SIG-M5 (cell line): Measurements from ENCODE around the gene CLDN22.

Source experiments
- DNase-seq: peaks from one replicate; lab custom pipeline; 2025; lab: John Stamatoyannopoulos, UW

Gene CLDN22

DNA sequence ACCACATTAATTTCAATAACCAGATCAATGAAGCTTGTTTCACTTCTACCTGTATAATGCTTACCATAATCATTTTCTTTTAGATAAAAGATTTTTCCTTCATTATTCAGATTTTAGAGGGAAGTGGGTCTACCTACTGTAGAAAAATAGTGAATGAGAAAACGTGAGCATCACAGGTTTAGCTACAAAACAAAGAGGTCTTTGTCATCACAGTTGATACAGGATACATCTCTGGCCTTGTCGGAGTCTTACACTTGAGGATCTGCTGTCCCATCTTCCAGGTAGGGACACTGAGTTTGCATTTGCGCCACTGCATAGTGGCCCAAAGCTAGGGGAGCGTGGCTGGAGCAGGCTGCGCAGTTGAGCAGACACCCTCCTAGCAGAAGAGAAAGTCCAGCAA is 1.4 kb upstream of the CLDN22 start:
- no peak for DNase-seq

DNA sequence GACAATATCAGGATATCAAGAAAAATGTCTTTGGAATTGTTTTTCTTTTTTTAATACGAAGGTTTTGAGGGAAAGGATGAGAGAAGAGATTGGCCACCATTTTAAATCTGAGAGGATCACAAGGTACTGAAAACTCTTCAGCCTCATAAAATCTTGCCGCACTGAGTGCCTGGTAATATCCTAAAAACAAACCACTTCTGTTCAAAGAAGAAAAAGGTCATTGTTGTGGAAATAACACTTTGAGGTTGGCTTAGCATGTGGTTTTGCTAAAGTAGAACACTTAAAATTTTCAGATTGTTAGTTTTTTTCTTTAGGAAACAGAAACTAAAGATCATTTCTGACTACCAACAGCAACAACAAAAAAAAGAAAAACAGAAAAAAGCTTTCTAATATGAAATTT is 1.0 kb upstream of the CLDN22 start:
- DNase-seq, result no peak

DNA sequence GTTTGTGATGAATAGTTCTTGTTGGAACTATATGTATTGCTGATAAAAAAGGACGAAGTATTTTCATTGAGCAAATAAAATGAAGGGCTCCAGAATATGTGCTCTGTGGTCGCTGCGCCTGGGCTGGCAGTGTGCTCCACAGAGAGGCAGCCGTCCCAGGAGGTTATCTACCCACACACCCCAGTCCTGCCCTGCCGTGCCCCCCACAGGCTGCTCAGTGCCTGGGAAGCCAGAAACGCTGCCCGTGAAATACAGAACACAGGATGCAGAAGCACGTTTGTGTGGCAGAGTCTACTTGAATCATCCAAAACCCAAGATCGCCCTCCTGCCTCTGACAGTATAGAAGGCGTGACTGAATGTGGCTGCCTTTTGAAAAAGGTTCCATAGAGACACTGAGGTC is 1.4 kb downstream of the CLDN22 start:
- no peak for DNase-seq

DNA sequence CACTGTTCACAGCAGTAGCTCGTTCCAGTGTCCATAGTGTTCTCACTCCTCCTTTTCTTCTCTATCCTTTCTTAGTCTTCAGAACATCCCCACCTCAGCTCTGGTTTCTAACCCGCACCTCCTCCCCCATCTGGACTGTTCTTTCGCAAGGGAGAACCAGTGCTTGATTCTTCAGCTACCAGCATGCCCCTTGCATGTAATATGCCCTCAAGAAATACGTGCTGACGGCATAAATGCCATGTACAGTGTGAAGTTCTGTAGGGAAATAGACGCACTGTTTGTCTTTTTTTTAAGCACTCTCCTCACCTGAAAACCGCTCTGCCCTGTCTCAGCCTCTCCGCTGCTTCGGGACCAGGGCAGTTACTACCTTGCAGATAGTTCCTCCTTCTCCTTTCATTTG is 5.3 kb downstream of the CLDN22 start:
- no peak for DNase-seq

DNA sequence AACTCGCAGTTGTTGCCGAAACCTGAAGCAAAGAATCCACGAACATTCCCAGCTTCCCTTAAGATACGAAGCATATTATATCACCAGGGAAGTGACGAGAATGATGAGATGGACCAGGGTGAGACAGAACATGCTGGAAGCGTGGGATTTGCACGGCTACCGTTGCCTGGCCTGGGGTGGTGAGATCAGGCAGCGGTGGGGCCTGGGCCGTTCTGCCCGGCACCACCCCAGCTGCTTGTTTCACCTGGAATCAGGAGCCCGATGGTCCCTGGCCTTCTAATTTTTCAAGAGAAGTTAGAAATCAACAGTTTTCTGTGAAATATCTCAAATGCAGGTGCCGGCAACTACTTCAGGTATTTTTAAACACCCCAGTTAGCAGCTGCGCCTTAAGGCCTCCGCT is 5.7 kb downstream of the CLDN22 start:
- DNase-seq, result no peak

DNA sequence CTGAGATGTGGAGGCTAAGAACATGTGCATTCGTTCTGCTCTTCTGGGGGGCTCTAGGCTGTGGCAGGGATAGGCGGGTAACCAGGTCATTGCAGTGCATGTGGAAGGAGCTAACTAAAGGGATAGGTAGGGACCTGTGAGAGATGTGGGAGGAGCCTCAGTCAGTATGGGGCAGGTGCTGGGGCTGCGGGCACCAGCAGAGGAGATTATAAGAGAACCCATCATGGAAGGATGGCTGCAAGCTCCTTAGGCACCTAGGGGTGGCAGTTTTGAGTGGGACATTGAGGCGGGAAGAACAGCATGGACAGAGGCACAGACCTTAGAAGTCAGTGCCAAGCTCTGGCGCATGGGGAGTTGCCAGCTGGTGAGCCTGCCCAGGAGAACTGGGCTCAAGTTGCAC is 7.2 kb downstream of the CLDN22 start:
- no peak for DNase-seq

DNA sequence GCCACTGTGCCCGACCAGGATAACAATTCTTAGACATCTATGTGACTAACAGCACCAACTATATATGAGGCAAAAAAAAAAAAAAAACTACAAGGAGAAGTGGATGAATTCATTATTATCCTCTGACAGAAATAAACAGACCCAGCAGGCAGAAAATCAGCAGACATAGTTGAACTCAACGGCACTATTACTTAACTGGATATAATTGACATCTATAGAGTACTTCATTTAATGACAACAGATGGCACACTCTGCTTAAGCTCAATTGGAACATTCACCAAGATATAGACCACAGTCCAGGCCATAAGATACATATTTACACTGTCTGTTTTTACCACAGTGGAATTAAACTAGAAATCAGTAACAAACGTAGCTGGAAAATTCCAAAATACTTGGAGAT is 13.3 kb downstream of the CLDN22 start:
- no peak for DNase-seq

DNA sequence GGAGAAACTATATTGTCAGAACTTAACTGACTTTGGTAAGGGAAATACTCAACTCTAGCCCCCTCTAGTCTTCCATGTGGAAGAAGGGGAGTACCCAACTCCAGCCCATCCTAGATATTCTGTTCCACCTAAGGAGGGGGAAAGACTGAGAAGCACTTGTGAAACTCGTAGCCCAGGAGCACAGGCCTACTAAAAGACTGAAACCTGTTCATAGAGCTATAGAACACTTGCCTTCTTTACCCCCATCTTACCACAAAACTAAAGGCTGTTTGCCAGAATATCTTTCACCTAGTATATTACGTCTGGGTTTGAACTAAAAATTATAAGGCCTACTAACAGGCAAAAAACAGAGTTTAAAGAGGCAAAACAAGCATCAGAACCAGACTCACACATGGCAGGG is 15.5 kb downstream of the CLDN22 start:
- DNase-seq, result no peak

DNA sequence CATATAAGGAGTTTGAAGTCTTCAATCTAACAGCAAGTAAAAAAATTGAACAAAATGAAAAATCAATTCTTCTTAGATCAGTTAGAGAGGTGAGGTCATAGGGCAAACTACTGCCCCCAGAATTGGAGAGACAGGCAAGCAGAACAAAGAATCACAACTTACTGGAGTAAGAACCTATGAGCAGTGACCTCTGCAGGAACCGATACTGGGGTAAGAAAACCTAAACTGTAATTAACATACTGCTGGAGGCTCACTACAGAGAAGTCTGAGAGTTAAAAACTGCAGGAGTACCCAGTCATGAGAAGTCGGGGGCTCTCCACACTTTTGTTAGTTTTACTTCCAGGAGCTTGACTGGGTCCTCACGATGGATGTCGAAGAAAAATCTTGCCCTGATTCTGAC is 16.0 kb downstream of the CLDN22 start:
- DNase-seq, result no peak

DNA sequence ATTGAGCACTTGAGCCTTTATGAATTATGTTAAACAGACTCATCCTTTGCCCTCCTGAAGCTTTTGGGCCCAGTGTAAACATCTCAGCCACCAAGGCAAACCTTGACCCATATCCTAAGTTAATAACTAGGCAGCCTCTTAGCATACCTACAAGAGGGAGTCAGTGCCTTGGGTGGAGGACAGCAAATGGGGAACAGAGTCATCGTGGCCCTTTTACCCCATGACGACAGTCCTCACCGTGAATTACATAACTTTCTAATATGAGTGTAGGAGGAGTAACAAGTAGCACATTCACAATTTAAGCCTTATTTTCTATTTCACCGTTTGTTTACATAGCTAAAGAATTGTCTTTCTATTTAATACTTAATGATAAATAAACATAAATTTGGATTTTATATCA is 16.8 kb downstream of the CLDN22 start:
- DNase-seq, result no peak

DNA sequence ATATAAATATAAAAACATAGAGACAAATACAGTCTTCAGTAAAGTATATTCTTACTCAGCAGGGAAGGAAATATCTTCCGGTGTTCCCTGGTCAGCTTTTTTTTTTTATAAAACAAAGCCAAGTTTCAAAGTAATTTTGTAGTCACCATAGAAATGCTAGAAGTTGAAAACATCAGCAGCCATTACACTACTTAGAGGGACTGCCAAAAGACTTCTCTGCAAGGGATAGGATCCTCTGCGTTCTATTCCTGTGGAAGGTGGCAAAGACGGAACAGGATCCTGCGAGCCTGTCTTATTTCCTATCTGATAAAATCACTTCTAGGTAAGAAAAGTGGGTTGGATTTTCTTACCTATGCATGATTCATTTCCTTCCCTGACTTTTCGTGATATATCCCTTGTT is 19.4 kb downstream of the CLDN22 start:
- DNase-seq, result no peak

DNA sequence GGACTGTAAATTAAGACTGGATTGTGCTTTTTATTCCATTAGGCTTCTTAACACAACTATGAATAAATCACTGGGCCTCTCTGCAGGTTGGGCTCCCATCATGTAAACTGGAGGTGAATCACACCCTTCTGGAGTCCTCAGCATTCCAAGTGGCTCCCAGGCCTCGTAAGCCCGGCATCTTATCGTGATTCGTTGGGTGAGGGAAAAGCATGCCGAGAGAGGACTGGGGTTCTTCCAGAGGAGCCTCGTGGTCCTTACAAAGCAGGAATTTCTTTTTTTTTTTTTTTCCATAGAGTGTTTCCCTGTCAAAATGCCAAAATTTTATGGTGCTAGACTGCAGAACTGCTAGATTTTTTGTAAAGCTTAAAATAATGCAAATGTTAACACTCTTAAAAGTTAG is 20.0 kb downstream of the CLDN22 start:
- DNase-seq, result no peak

DNA sequence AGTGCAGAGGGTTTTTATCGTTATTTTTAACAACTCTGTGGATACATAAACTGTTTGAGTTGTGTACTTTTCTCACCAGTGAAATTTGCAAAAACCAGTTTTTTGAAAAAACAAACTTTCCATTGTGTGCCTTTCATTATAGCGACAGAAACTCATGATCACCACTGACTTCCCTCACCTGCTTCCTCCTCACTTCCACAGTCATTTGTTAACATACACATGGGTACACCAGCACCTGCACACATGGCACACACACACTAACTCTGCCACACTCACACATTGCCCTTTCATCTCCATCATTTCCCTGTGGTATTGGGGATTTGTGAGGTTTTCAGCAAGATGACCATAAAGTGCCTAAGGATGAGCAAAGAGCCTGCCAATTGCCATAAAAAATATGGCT is 20.6 kb downstream of the CLDN22 start:
- DNase-seq, result no peak

DNA sequence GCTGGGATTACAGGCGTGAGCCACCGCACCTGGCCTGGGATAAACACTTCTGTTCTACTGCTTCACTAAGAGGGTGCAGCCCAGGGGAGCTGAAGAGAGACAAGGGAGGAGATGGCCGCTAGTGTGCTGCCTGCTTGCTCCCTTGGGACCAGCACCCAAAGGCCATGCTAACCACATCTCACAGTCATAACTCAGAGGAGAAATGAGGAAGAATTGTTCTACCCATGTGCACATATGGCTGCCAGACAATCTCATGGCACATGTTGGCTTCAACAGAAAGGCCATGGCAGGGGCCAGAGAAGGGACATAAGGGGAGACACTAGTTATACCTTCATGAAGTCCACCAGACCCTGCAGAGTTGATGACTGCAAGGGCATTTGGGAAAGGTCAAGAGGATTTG is 22.4 kb downstream of the CLDN22 start:
- DNase-seq, result no peak

DNA sequence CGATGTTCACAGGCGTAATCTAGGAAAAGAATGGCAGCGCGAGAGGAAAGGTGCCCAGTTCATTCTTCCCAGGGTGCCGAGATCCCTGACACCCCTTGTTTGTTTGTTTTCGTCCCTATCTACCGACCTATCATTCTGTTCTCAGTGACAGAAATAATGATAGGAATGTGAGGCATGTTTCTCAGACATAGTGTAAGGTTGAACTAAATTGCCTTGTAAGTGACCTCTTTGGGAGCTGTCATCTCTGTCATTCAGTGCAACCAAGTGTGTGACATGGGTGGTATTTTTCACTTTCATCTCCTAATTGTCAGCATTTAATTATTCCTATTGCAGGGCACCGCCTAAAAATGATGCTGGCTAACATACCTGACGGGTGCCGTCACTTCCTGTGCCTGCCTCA is 24.4 kb downstream of the CLDN22 start:
- no peak for DNase-seq

DNA sequence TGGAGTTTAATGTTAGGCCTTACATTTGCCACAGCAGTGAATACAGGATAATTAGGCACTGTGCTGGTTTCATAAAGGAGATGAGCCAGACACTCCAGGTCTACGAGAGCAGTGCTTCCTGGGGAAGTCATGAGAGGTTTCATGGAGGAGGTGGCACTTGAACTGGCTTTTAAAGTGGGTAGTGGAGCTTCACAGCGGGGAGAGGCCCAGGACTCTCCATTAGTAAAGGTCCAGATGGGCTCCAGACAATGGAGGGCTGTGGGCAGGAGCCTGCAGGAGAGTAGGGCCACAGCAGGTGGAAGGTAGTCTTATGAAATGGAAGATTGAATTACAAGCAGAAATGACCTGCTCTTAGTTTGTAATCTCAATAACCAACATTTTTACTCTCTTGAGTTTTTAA is 29.0 kb downstream of the CLDN22 start:
- DNase-seq, result no peak

DNA sequence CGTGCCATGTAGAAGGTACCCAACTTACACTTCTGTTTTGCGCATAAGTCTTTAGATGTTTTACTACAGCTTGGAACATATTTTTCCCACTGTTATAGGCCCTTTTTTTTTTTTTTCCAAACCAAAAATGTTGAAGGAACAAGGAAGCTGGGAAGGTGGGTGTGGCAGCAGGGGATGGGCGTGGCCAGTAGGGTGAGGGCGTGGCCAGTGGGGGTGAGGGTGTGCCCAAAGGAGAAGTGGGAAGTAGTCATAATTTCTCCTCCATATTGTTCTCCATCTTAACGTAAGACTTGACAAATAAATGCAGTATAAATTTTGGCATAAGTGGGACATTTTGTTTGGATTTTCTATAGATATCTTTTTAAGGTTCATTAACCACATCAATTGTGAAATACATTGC is 30.4 kb downstream of the CLDN22 start:
- no peak for DNase-seq

DNA sequence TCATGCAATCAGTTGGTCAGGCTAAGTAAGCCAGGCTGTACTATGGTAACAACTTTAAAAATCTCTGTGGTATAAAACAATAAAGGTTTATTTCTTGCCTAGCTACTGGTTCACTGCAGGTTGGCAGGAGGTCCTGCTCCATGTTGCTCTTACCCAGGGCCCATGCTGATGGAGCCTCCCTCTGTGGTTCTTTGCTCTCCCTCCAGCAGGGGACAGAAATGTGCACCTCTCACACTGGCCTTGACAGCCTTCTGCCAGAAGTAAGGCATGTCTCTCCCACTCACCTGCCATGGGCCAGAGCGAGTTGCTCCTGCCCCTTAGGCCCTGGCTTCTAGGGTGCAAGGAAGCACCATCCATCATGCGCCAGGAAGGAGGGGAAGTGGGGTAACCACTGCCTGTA is 31.1 kb downstream of the CLDN22 start:
- no peak for DNase-seq

DNA sequence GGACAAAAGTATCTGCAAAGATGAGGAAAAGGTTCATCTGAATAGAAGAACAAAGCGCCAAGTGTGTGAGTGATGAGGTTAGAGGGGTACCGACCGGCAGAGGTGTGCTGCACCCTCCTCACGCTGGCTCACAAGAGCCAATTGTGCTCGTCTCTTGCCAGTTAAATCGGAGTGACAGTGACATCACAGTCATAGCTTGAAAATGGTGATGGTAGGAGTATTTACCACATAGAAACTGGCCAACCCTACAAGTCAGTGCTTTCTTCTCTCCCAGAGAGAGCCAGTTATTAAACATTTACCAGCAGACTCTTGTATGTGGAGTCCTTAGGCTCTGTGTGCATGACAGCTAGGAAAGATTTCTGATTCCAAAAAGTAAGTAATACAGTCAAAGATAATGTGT is 32.4 kb downstream of the CLDN22 start:
- DNase-seq, result no peak

DNA sequence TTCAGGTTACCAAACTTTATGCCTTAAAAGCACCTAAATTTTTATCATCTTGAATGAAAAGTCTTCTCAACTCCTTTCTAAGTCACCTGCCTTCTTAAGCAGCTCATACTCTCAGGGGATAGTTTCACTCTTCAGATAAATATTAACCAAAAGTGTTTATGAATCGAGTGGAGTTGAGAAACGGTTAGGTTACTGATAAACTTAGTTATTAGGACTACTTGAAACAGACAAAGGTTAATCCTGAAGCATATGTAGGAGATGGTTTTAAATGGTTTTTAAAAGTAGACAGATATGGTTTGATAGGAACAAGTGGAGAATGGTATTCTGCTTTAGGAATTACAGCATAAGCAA is 32.8 kb downstream of the CLDN22 start:
- DNase-seq, result no peak

DNA sequence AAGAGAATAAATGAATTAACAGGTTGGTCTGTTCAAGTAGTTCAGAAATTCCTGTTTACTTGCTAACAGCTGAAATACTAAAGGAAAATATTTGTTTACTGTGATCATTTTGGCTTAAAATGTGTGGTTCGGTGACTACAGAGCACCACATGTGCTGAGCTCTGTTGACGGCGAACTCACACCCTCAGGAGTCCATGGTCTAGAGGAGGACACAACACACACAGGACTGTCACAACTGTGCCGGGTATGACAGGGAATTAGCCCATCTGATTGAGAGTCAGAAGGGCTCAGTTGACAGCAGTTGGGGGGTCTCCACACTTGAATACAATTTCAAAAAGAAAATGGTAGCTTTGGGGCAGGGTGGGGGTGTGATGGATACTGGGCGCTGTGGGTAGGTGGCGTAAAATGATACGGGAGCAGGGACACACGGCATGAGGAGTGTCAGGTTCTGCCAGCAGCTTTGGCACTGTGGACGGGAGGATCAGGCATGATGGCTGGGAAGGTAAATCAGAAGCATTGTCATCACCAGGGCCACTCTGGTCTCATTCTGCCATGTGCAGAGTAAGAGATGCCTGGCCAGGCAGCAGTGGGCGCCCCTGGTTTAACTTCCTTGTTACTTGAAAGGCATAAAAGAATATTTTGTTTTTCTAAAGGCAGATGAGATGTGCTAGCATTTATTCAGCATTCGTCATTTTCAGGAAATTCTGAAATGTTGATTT is 33.3 kb downstream of the CLDN22 start:
- no peak for DNase-seq

DNA sequence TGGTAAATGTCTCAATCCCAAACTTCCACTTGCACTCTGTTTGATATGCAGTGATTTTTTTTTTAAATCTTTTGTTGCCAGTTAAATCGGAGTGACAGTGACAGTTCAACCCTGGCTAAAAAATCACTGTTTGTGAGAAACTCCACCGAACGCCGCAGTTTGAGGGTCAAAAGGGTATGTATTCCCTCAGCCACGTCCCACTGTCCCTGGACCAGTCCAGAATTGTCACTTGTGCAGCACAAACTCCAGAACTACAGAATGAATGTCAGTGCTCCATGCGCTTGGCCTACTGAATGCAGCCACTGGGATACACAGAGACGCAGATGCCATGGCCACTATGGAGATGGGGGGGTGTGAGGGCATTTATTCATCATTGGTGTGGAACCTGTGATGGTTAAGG is 34.2 kb downstream of the CLDN22 start:
- no peak for DNase-seq

DNA sequence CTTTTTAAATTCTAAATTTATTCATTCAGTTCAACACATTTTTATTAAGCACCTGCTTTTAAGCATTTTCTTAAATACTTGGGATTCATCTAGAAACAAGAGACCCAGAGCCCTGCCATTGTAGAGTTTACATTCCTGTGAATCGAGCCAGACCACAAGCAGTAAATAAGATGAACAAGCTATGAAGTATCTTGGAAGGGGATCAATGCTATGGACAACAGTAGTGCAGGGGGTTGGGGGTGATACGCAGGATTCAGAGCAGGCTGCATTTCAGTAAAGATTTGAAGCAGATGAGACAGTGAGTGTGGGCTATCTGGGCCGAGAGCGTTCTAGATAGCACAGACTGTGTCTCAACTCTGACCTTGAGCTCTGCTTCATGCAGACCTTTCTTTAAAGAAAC is 35.1 kb downstream of the CLDN22 start:
- no peak for DNase-seq

DNA sequence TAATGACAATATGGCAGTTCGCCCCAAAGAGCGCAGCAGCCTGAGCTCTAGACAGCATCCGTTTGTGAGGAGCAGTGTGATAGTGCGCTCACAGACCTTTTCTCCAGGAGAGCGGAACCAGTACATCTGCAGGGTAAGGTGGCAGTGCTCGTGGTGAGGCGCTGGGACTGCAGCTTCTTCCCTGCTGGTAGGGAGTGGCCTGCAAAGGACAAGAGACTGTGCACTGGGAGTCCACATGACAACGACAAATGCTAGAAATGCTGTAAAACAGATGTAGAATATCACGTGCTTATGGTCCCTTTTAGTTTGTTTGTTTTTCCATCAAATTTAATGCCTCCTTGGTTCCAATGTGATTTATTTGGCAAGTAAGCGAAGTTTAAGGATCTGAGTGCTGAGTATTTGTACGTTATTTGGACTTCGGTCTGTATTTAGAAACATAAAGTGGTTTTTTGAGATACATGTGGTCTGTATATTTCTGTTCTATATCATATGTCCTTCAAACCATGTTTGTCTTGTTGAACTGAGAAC is 35.8 kb downstream of the CLDN22 start:
- DNase-seq, result no peak

DNA sequence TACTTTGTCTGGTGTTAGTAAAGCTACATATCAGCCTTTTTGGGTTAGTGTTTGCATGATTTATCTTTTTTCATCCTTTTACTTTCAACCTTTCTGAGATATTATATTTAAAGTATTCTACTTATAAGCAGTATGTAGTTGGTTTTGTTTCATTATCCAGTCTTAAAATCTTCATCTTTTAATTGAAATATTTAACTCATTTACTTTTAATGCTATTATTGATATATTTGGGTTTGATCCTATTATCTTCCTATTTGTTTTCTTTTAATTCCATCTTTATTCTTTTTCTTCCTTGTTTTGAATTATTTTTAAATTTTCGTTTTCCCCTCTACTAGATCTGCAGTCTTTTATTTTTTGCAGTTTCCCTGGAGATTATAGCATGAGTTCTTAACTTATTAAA is 44.0 kb downstream of the CLDN22 start:
- DNase-seq, result no peak
